GM21528 (cell line): ENCODE results near the gene LGALS9C.
"Not testable (repeated sequence)": the region's sequence is repeated elsewhere in the genome, so short reads cannot be mapped to it uniquely, and the experiment has no call there.

ENCODE experiments used
- ATAC-seq: cut with Tn5 transposase; IDR thresholded peaks from one replicate; pipeline ENCODE4 v1.9.1; 2021; ENCODE audit warnings: mild to moderate bottlenecking, moderate library complexity; ENCODE audit not compliant: unreplicated experiment, low FRiP score

LGALS9C gene

GRCh38 chr17:18476508-18477308 is at the start of gene LGALS9C:
Gene LGALS9C (plus strand): TSS chr17:18476789. CDS start chr17:18476855, 66 bp downstream.
- peak; percentile 71 for ATAC-seq

- ATAC-seq, result not testable (repeated sequence)
Measured at GRCh38 chr17:18432206-18432605, 44.4 kb upstream of the LGALS9C start.

GRCh38 chr17:18439465-18439870 is 37.1 kb upstream of the LGALS9C start:
- not testable (repeated sequence) for ATAC-seq

- ATAC-seq, result not testable (repeated sequence)
Measured at GRCh38 chr17:18442093-18442492, 34.5 kb upstream of the LGALS9C start.

GRCh38 chr17:18442532-18442931 is 34.1 kb upstream of the LGALS9C start:
- ATAC-seq, result not testable (repeated sequence)

- not testable (repeated sequence) for ATAC-seq
Measured at GRCh38 chr17:18447476-18448205, 28.9 kb upstream of the LGALS9C start.

- not testable (repeated sequence) for ATAC-seq
Measured at GRCh38 chr17:18448311-18448710, 28.3 kb upstream of the LGALS9C start.

GRCh38 chr17:18449833-18450232 is 26.8 kb upstream of the LGALS9C start:
- not testable (repeated sequence) for ATAC-seq

GRCh38 chr17:18450998-18451397 is 25.6 kb upstream of the LGALS9C start:
- not testable (repeated sequence) for ATAC-seq

GRCh38 chr17:18451969-18452368 is 24.6 kb upstream of the LGALS9C start:
- ATAC-seq, result not testable (repeated sequence)

GRCh38 chr17:18459035-18459434 is 17.6 kb upstream of the LGALS9C start:
- not testable (repeated sequence) for ATAC-seq

- ATAC-seq, result not testable (repeated sequence)
Measured at GRCh38 chr17:18463831-18464502, 12.6 kb upstream of the LGALS9C start.

- ATAC-seq, result not testable (repeated sequence)
Measured at GRCh38 chr17:18466250-18466983, 10.2 kb upstream of the LGALS9C start.

- not testable (repeated sequence) for ATAC-seq
Measured at GRCh38 chr17:18467001-18467400, 9.6 kb upstream of the LGALS9C start.

GRCh38 chr17:18468472-18469171 is 8.0 kb upstream of the LGALS9C start:
- not testable (repeated sequence) for ATAC-seq

GRCh38 chr17:18469837-18470236 is 6.8 kb upstream of the LGALS9C start:
- ATAC-seq, result not testable (repeated sequence)

GRCh38 chr17:18470345-18470930 is 6.2 kb upstream of the LGALS9C start:
- ATAC-seq, result not testable (repeated sequence)

- ATAC-seq, result not testable (repeated sequence)
Measured at GRCh38 chr17:18473967-18474366, 2.6 kb upstream of the LGALS9C start.

- ATAC-seq, result not testable (repeated sequence)
Measured at GRCh38 chr17:18474754-18475153, 1.8 kb upstream of the LGALS9C start.
